ENCODE results near the gene CD83. TPM values are rescaled to one million over a fixed set of nuclear protein-coding genes. Genes with fewer than 3 reads are reported as not detected.
A peak's percentile ranks its signal among the peaks of the same experiment; 100 is the strongest.

CD83 gene
- total RNA-seq, 1 experiment from 2014 or later: 15.2 TPM

DNA sequence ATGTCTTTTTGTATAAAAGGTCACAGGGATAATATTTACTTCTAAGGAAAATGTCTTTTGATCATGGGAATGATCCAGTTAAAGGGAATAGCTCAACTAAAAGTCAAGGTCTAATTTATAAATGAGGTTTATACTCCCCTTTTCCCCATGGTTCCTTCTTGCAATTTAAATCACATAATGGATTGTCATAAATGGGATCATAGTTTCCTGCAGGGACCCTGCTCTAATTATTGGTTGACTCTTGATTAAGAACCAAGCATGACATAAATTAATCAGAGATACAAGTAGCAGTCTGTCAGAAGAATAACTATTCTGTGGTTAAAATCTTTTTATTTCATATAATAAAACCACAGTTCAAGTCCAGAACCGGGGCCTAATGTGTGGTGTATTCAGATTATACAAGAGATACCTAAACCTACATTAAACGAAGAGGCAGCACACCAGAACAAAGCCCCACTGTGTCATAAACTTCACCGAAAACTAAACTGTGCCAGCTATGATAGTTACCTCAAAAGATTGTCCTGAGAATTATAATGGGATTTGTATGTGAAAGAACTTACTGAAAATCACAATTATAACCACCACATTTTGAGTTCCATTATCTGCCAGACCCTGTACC is 43.0 kb upstream of the CD83 start:
- no peak for DNase-seq
- no peak for TF ChIP-seq CTCF (conservative IDR thresholded peaks at IDR 0.05; ENCODE audit: low read depth, low read length)
- TF ChIP-seq EZH2phosphoT487 (IDR thresholded peaks at IDR 0.05; ENCODE audit: borderline replicate concordance, low read length): no peak
- no peak for TF ChIP-seq EZH2 (IDR thresholded peaks at IDR 0.05; ENCODE audit: low read length, unreplicated experiment)
- no peak overlapping the region for H3K27ac ChIP-seq (ENCODE audit: low read length)
- ChIA-PET CTCF (no interaction called here), POLR2A (ENCODE audit: unreplicated experiment) (interaction anchor here (0.7 kb wide), 1 partner anchor 10 kb away, joined by 12 read pairs; no protein-coding TSS in a partner anchor)
- peak; percentile 22 for ATAC-seq
- H4K20me1 ChIP-seq (ENCODE audit: low read length): no peaks in the 10 kb centered on the region
- no peaks in the 10 kb centered on the region for H3K79me2 ChIP-seq (ENCODE audit: low read length)
- no peaks in the 10 kb centered on the region for H3K27me3 ChIP-seq (ENCODE audit: low read length)
- BruUV-seq (replicated peaks): no TSS peak
- H3K4me2 ChIP-seq (ENCODE audit: low read length): peak overlapping the region; percentile 86
- H2AFZ ChIP-seq (ENCODE audit: low read length): peak overlapping the region; percentile 93
- no peaks in the 10 kb centered on the region for H3K36me3 ChIP-seq (ENCODE audit: low read depth, low read length)
- intact Hi-C loops (cut with micrococcal nuclease): loop anchor here (2.0 kb wide), 1 partner anchor 42 kb away; the partner anchor contains the start of gene CD83
- peaks cover 7% of the 10 kb centered on the region for H3K4me1 ChIP-seq (ENCODE audit: insufficient read depth, low read length)
- H3F3A ChIP-seq (ENCODE audit: low read length, unreplicated experiment): no peaks in the 10 kb centered on the region
- H3K4me3 ChIP-seq (ENCODE audit: low read length): peak overlapping the region; percentile 71
- peak overlapping the region; percentile 9; the same call in 1 of the 2 replicates for H3K9ac ChIP-seq (ENCODE audit: low read length)
- H3K9me2 ChIP-seq (replicated peaks; ENCODE audit: low read length): no peaks in the 10 kb centered on the region; the same call in 1 of the 2 replicates
- no peaks in the 10 kb centered on the region for H3K9me3 ChIP-seq (ENCODE audit: low read length)

GRCh38 chr6:14075095-14075503 is 42.5 kb upstream of the CD83 start:
- no peaks in the 10 kb centered on the region for H3F3A ChIP-seq (ENCODE audit: low read length, unreplicated experiment)
- peaks cover 7% of the 10 kb centered on the region for H3K4me1 ChIP-seq (ENCODE audit: insufficient read depth, low read length)
- ChIA-PET POLR2A (ENCODE audit: unreplicated experiment) (no interaction called here), CTCF (interaction anchor here (0.7 kb wide), 1 partner anchor 13 kb away, joined by 3 read pairs; no protein-coding TSS in a partner anchor)
- ATAC-seq: peak; percentile 80
- no peak for TF ChIP-seq EZH2 (IDR thresholded peaks at IDR 0.05; ENCODE audit: low read length, unreplicated experiment)
- H3K36me3 ChIP-seq (ENCODE audit: low read depth, low read length): no peaks in the 10 kb centered on the region
- no peak overlapping the region for H3K27ac ChIP-seq (ENCODE audit: low read length)
- H3K9me2 ChIP-seq (replicated peaks; ENCODE audit: low read length): no peaks in the 10 kb centered on the region; the same call in 1 of the 2 replicates
- H3K9ac ChIP-seq (ENCODE audit: low read length): peak overlapping the region; percentile 9; the same call in 1 of the 2 replicates
- intact Hi-C loops (cut with micrococcal nuclease): loop anchor here (2.0 kb wide), 1 partner anchor 42 kb away; the partner anchor contains the start of gene CD83
- H2AFZ ChIP-seq (ENCODE audit: low read length): peak overlapping the region; percentile 93
- H3K9me3 ChIP-seq (ENCODE audit: low read length): no peaks in the 10 kb centered on the region
- peak overlapping the region; percentile 86 for H3K4me2 ChIP-seq (ENCODE audit: low read length)
- H3K79me2 ChIP-seq (ENCODE audit: low read length): no peaks in the 10 kb centered on the region
- H4K20me1 ChIP-seq (ENCODE audit: low read length): no peaks in the 10 kb centered on the region
- BruUV-seq (replicated peaks): no TSS peak
- H3K4me3 ChIP-seq (ENCODE audit: low read length): peak overlapping the region; percentile 71
- DNase-seq: peak; percentile 37
- no peaks in the 10 kb centered on the region for H3K27me3 ChIP-seq (ENCODE audit: low read length)

- H3K4me2 ChIP-seq (ENCODE audit: low read length): no peak overlapping the region
- H3K4me3 ChIP-seq (ENCODE audit: low read length): no peak overlapping the region
- DNase-seq (no peak), ATAC-seq (no peak)
- H3F3A ChIP-seq (ENCODE audit: low read length, unreplicated experiment): no peaks in the 10 kb centered on the region
- intact Hi-C loops (cut with micrococcal nuclease): no loop called here
- no peak overlapping the region for H2AFZ ChIP-seq (ENCODE audit: low read length)
- POLR2A ChIA-PET (ENCODE audit: unreplicated experiment): no interaction called here
- H3K79me2 ChIP-seq (ENCODE audit: low read length): no peaks in the 10 kb centered on the region
- no peaks in the 10 kb centered on the region for H3K9me3 ChIP-seq (ENCODE audit: low read length)
- H3K36me3 ChIP-seq (ENCODE audit: low read depth, low read length): no peaks in the 10 kb centered on the region
- H4K20me1 ChIP-seq (ENCODE audit: low read length): no peaks in the 10 kb centered on the region
- BruUV-seq (replicated peaks): no TSS peak
- H3K9ac ChIP-seq (ENCODE audit: low read length): no peak overlapping the region
- CTCF ChIA-PET: no interaction called here
- H3K4me1 ChIP-seq (ENCODE audit: insufficient read depth, low read length): peaks cover 7% of the 10 kb centered on the region
- H3K27me3 ChIP-seq (ENCODE audit: low read length): no peaks in the 10 kb centered on the region
- TF ChIP-seq EZH2 (IDR thresholded peaks at IDR 0.05; ENCODE audit: low read length, unreplicated experiment): no peak
- H3K27ac ChIP-seq (ENCODE audit: low read length): no peak overlapping the region
- no peaks in the 10 kb centered on the region; the same call in 1 of the 2 replicates for H3K9me2 ChIP-seq (replicated peaks; ENCODE audit: low read length)
Measured at GRCh38 chr6:14077193-14077867, 40.2 kb upstream of the CD83 start.
